Skin of body (tissue), 2 donors: ENCODE measurements around the gene ZC3H10. TPM values are rescaled to one million over a fixed set of nuclear protein-coding genes. Genes with fewer than 3 reads are reported as not detected.

Source experiments
- DNase-seq: peaks from one replicate; lab custom pipeline; 2025; lab: John Stamatoyannopoulos, UW
- total RNA-seq: library from RNA; depleted of rRNA; stranded (reverse); fragments of >200 nt; gene quantifications from one replicate; pipeline ENCODE4 v1.2.3, GENCODE V29; 2014

Gene ZC3H10
- total RNA-seq, 1 donor from 2014 or later, result 3.0 TPM

- DNase-seq, result no peak
These were observed 54.8 kb downstream of the ZC3H10 start for GRCh38 chr12:56172839-56173238.

Other genes with a start within 250 kb of the ZC3H10 start
- 21.0 TPM for gene PYM1, start 190.4 kb upstream of the ZC3H10 start, total RNA-seq
- 41.4 TPM for gene DGKA, start 187.1 kb upstream of the ZC3H10 start, total RNA-seq
- gene PMEL, start 152.2 kb upstream of the ZC3H10 start, total RNA-seq, result 19.8 TPM
- 25.7 TPM for gene CDK2, start 151.4 kb upstream of the ZC3H10 start, total RNA-seq
- 51.4 TPM for gene RAB5B, start 144.2 kb upstream of the ZC3H10 start, total RNA-seq
- 6.8 TPM for gene SUOX, start 121.0 kb upstream of the ZC3H10 start, total RNA-seq
- 2.0 TPM for gene IKZF4, start 97.2 kb upstream of the ZC3H10 start, total RNA-seq
- gene RPS26, start 76.3 kb upstream of the ZC3H10 start, total RNA-seq, result 200 TPM
- gene ERBB3, start 38.1 kb upstream of the ZC3H10 start, total RNA-seq, result 69.5 TPM
- gene PA2G4, start 13.7 kb upstream of the ZC3H10 start, total RNA-seq, result 88.2 TPM
- 2,112 TPM for gene RPL41, start 1.6 kb upstream of the ZC3H10 start, total RNA-seq
- gene ESYT1, start 10.0 kb downstream of the ZC3H10 start, total RNA-seq, result 71.6 TPM
- gene MYL6B, start 34.3 kb downstream of the ZC3H10 start, total RNA-seq, result 78.8 TPM
- 1,018 TPM for gene MYL6, start 40.1 kb downstream of the ZC3H10 start, total RNA-seq
- gene SMARCC2, start 71.2 kb downstream of the ZC3H10 start, total RNA-seq, result 58.4 TPM
- gene RNF41, start 103.7 kb downstream of the ZC3H10 start, total RNA-seq, result 36.2 TPM
- gene NABP2, start 106.1 kb downstream of the ZC3H10 start, total RNA-seq, result 7.5 TPM
- gene SLC39A5, start 111.8 kb downstream of the ZC3H10 start, total RNA-seq, result not detected
- 11.0 TPM for gene ANKRD52, start 140.1 kb downstream of the ZC3H10 start, total RNA-seq
- gene COQ10A, start 148.7 kb downstream of the ZC3H10 start, total RNA-seq, result 7.1 TPM
- gene CS, start 182.1 kb downstream of the ZC3H10 start, total RNA-seq, result 118 TPM
- gene CNPY2, start 197.7 kb downstream of the ZC3H10 start, total RNA-seq, result 30.4 TPM
- 43.7 TPM for gene PAN2, start 215.7 kb downstream of the ZC3H10 start, total RNA-seq
- 0.20 TPM for gene IL23A, start 220.6 kb downstream of the ZC3H10 start, total RNA-seq
- 125 TPM for gene STAT2, start 241.8 kb downstream of the ZC3H10 start, total RNA-seq
- not detected for gene APOF, start 244.6 kb downstream of the ZC3H10 start, total RNA-seq